HG02571 (cell line): ENCODE results near the gene NCOR1.
"Not testable (repeated sequence)": the region's sequence is repeated elsewhere in the genome, so short reads cannot be mapped to it uniquely, and the experiment has no call there.

Experiments
- ATAC-seq: cut with Tn5 transposase; IDR thresholded peaks from one replicate; pipeline ENCODE4 v1.9.1; 2021; ENCODE audit warnings: mild to moderate bottlenecking, moderate library complexity; ENCODE audit not compliant: unreplicated experiment

The NCOR1 gene

GRCh38 chr17:16215273-16215964, at the start of gene NCOR1:
Gene NCOR1, minus strand, starts transcription at chr17:16215534. Its CDS starts 20,965 bp downstream, at chr17:16194569.
- peak; percentile 61 for ATAC-seq

- no peak for ATAC-seq
These were observed 46.9 kb upstream of the NCOR1 start for GRCh38 chr17:16262201-16262600.

- no peak for ATAC-seq
These were observed 45.7 kb upstream of the NCOR1 start for GRCh38 chr17:16261049-16261448.

GRCh38 chr17:16259926-16260325, 44.6 kb upstream of the NCOR1 start:
- no peak for ATAC-seq

GRCh38 chr17:16258901-16259300, 43.6 kb upstream of the NCOR1 start:
- no peak for ATAC-seq

- ATAC-seq, result no peak
These were observed 40.2 kb upstream of the NCOR1 start for GRCh38 chr17:16255481-16255921.

GRCh38 chr17:16254773-16255400, 39.6 kb upstream of the NCOR1 start:
- no peak for ATAC-seq

- ATAC-seq, result no peak
These were observed 36.2 kb upstream of the NCOR1 start for GRCh38 chr17:16251556-16251955.

- ATAC-seq, result no peak
These were observed 35.7 kb upstream of the NCOR1 start for GRCh38 chr17:16251043-16251442.

- no peak for ATAC-seq
These were observed 35.3 kb upstream of the NCOR1 start for GRCh38 chr17:16250635-16251034.

GRCh38 chr17:16247586-16247984, 32.3 kb upstream of the NCOR1 start:
- ATAC-seq, result no peak

GRCh38 chr17:16243801-16244567, 28.6 kb upstream of the NCOR1 start:
- ATAC-seq, result no peak

- ATAC-seq, result no peak
These were observed 28.1 kb upstream of the NCOR1 start for GRCh38 chr17:16243385-16243784.

- no peak for ATAC-seq
These were observed 26.6 kb upstream of the NCOR1 start for GRCh38 chr17:16241906-16242399.

- ATAC-seq, result no peak
These were observed 24.6 kb upstream of the NCOR1 start for GRCh38 chr17:16239931-16240330.

GRCh38 chr17:16232391-16232790, 17.1 kb upstream of the NCOR1 start:
- no peak for ATAC-seq

GRCh38 chr17:16229912-16230561, 14.7 kb upstream of the NCOR1 start:
- ATAC-seq, result not testable (repeated sequence)

- ATAC-seq, result no peak
These were observed 7.1 kb upstream of the NCOR1 start for GRCh38 chr17:16222406-16222805.

- ATAC-seq, result no peak
These were observed 1.8 kb upstream of the NCOR1 start, which contains the start of gene PIGL for GRCh38 chr17:16217002-16217635. Gene PIGL, plus strand, starts transcription at chr17:16217210. Its CDS starts 17 bp downstream, at chr17:16217227.

GRCh38 chr17:16216341-16217001, 1.1 kb upstream of the NCOR1 start:
- not testable (repeated sequence) for ATAC-seq
